ENCODE measurements around the gene ZBTB43.

GRCh38 chr9:126886897-126887296, 82.1 kb downstream of the ZBTB43 start:
- TF ChIP-seq CTCF (IDR thresholded peaks at IDR 0.05) (no peak), POLR2A (IDR thresholded peaks at IDR 0.05) (no peak)
